ENCODE results near the gene C4A. TPM values are rescaled to one million over a fixed set of nuclear protein-coding genes. Genes with fewer than 3 reads are reported as not detected.

C4A gene
- total and polyA plus RNA-seq, 2 of the 8 experiments (the other 6 are each of a cell fraction or from before 2014, with no cell fraction given): 0.62 to 2.4 TPM

- Histone ChIP-seq H3K4me1 (replicated peaks in 1 of 4; ENCODE audit: control insufficient read depth in 3 of 4, insufficient read depth in 4 of 4, low read length in 3 of 4) (peaks cover 0 to 4% (median 3%) of the 10 kb centered on the region in 4 experiments; a peak in 2 of 7 replicates), H4K91ac (replicated peaks; ENCODE audit: insufficient read length, low read length) (no peak overlapping the region), H2AFZ (ENCODE audit: low read length) (no peak overlapping the region), H3K36me3 (ENCODE audit: control insufficient read depth in 2 of 4, insufficient read depth in 4 of 4, low read length in 3 of 4) (peaks cover 13 to 56% (median 44%) of the 10 kb centered on the region in 4 experiments), H3K27me3 (replicated peaks in 1 of 4; ENCODE audit: control insufficient read depth in 3 of 4, extremely low read depth in 1 of 4, insufficient read depth in 3 of 4, low read length in 3 of 4) (no peaks in the 10 kb centered on the region), H2BK12ac (ENCODE audit: low read depth, low read length) (no peak overlapping the region), H3K18ac (ENCODE audit: extremely low read depth, low read length) (no peak overlapping the region), H3K4me2 (ENCODE audit: insufficient read depth in 1 of 2, low read depth in 2 of 2, low read length in 2 of 2) (no peak overlapping the region), H3K27ac (ENCODE audit: low read depth, low read length) (no peak overlapping the region), H3K79me2 (ENCODE audit: control insufficient read depth in 1 of 2, insufficient read depth in 2 of 2, low read length in 2 of 2) (no peaks in the 10 kb centered on the region; a peak in 1 of 4 replicates), H3K4ac (replicated peaks; ENCODE audit: insufficient read length, low read depth, low read length) (no peak overlapping the region), H3K9me3 (ENCODE audit: insufficient read depth in 2 of 2, low read depth in 1 of 2, low read length in 1 of 2) (no peaks in the 10 kb centered on the region), H2AK5ac (ENCODE audit: low read depth, low read length) (no peak overlapping the region), H3K9ac (replicated peaks in 1 of 4; ENCODE audit: extremely low read depth in 1 of 4, low read depth in 3 of 4, low read length in 3 of 4) (no peak overlapping the region), H4K8ac (ENCODE audit: extremely low read depth, insufficient read depth, low read length) (no peak overlapping the region), H4K20me1 (replicated peaks in 1 of 2; ENCODE audit: control insufficient read depth in 1 of 2, insufficient read depth in 2 of 2, low read length in 2 of 2) (peaks cover 0 to 3% of the 10 kb centered on the region in 2 experiments), H3K14ac (ENCODE audit: insufficient read length) (no peak overlapping the region), H2BK20ac (ENCODE audit: low read length) (no peak overlapping the region), H2BK5ac (ENCODE audit: low read depth, low read length) (no peak overlapping the region), H3K56ac (replicated peaks; ENCODE audit: insufficient read length, low read depth, low read length) (no peak overlapping the region), H3K23ac (ENCODE audit: insufficient read length) (no peak overlapping the region), H4K5ac (ENCODE audit: insufficient read length, low read depth, low read length) (no peak overlapping the region), H3K4me3 (ENCODE audit: extremely low read depth in 1 of 4, insufficient read depth in 2 of 4, low read depth in 3 of 4, low read length in 4 of 4) (no peak overlapping the region), H3K23me2 (ENCODE audit: low read depth, low read length) (peaks cover 7% of the 10 kb centered on the region; the same call in 1 of the 2 replicates), H2BK120ac (replicated peaks; ENCODE audit: low read depth, low read length) (no peak overlapping the region), H2BK15ac (ENCODE audit: low read length) (no peak overlapping the region), H3K79me1 (ENCODE audit: low read depth, low read length) (peaks cover 4% of the 10 kb centered on the region; the same call in 1 of the 2 replicates)
- WGBS, 2 experiments (ENCODE audit: extremely low coverage in 1 of 2, insufficient coverage in 1 of 2, insufficient read length in 1 of 2, insufficient replicate concordance in 2 of 2, low coverage in 1 of 2, low lambda C conversion rate in 2 of 2, missing lambda C conversion rate in 1 of 2): 87% methylated on average over 10 of the region's 10 CpGs; no CpG with 5 or more reads in 1 of the 2 experiments
- no peak for FAIRE-seq
- ChIA-PET CTCF (ENCODE audit: partially characterized antibody) (interaction anchor here (1.2 to 10.2 kb wide), 4 partner anchors 15 to 83 kb away, joined by 3 to 84 read pairs (median 4); no protein-coding TSS in a partner anchor), POLR2A (ENCODE audit: partially characterized antibody) (interaction anchor here (0.6 to 15.3 kb wide), 3 partner anchors 12 to 80 kb away, joined by 3 to 279 read pairs (median 3); partner anchors contain the start of genes NELFE and SKIC2)
- no peak for DNase-seq (ENCODE audit: low read depth in 1 of 2, low spot score in 2 of 2)
- TF ChIP-seq POLR2A (IDR thresholded peaks at IDR 0.05; ENCODE audit: control extremely low read depth in 1 of 2, low read depth in 2 of 2, low read length in 2 of 2): no peak
- no peak for TF ChIP-seq SRF (IDR thresholded peaks at IDR 0.05; ENCODE audit: low read depth, low read length)
- no peak for TF ChIP-seq KDM1A (IDR thresholded peaks at IDR 0.05; ENCODE audit: borderline replicate concordance, low read length)
- TF ChIP-seq CBX8 (IDR thresholded peaks at IDR 0.05; ENCODE audit: borderline replicate concordance, low read depth, low read length): no peak
- TF ChIP-seq EP300 (IDR thresholded peaks at IDR 0.05; ENCODE audit: borderline replicate concordance in 1 of 2, low read depth in 2 of 2, low read length in 2 of 2): no peak
- no peak for TF ChIP-seq YY1 (IDR thresholded peaks at IDR 0.05; ENCODE audit: low read depth, low read length)
- TF ChIP-seq BACH1 (IDR thresholded peaks at IDR 0.05; ENCODE audit: low read length): no peak
- no peak for TF ChIP-seq SP1 (IDR thresholded peaks at IDR 0.05; ENCODE audit: low read depth, low read length)
Measured at GRCh38 chr6:31966997-31967925, 14.6 kb upstream of the C4A start.

Data from H1 (cell line).